Measurements from ENCODE around the gene TXNDC16.

DNA sequence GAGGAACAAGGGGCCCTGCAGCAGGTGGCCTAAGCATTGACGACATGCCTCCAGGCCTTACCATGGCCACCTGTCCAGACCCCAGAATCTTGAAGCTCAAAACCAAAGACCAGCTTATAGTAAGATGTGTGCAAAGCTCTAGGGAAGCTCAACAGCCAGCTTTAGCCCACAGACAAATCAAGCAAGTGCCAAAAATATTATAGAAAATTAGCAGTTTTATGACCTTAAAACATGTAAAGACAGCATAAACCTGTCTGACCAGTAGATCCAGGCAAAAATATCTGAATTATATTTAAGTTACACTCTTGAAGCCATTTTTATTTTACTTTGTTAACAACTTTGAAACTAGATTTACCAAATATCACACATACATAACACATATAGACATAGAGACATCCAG lies 90.6 kb downstream of the TXNDC16 start:
- TF ChIP-seq, protein P1, sequence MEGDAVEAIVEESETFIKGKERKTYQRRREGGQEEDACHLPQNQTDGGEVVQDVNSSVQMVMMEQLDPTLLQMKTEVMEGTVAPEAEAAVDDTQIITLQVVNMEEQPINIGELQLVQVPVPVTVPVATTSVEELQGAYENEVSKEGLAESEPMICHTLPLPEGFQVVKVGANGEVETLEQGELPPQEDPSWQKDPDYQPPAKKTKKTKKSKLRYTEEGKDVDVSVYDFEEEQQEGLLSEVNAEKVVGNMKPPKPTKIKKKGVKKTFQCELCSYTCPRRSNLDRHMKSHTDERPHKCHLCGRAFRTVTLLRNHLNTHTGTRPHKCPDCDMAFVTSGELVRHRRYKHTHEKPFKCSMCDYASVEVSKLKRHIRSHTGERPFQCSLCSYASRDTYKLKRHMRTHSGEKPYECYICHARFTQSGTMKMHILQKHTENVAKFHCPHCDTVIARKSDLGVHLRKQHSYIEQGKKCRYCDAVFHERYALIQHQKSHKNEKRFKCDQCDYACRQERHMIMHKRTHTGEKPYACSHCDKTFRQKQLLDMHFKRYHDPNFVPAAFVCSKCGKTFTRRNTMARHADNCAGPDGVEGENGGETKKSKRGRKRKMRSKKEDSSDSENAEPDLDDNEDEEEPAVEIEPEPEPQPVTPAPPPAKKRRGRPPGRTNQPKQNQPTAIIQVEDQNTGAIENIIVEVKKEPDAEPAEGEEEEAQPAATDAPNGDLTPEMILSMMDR (IDR thresholded peaks at IDR 0.05), result no peak
- TF ChIP-seq POLR2A (IDR thresholded peaks at IDR 0.05), result no peak
